ENCODE data around the gene UBE2E1. TPM values are rescaled to one million over a fixed set of nuclear protein-coding genes. Genes with fewer than 3 reads are reported as not detected.

UBE2E1 gene
- total RNA-seq, 1 donor from 2014 or later = 74.6 TPM

GRCh38 chr3:23821858-23822257 is 16.1 kb downstream of the UBE2E1 start:
- no peak for TF ChIP-seq CTCF (IDR thresholded peaks at IDR 0.05)
- DNase-seq (ENCODE audit: low spot score in 2 of 2) = no peak
- H3K36me3 ChIP-seq = no peaks in the 10 kb centered on the region
- H3K4me1 ChIP-seq = peaks cover 0 to 5% of the 10 kb centered on the region in 2 donors
- intact Hi-C loops (cut with DNase I) = no loop called here
- no peaks in the 10 kb centered on the region for H3K27me3 ChIP-seq
- H3K4me3 ChIP-seq = no peak overlapping the region
- no peaks in the 10 kb centered on the region for H3K9me3 ChIP-seq
- no peak overlapping the region for H3K27ac ChIP-seq

- H3K27me3 ChIP-seq = no peaks in the 10 kb centered on the region
- no peaks in the 10 kb centered on the region for H3K36me3 ChIP-seq
- intact Hi-C loops (cut with DNase I) = no loop called here
- TF ChIP-seq CTCF (IDR thresholded peaks at IDR 0.05) = no peak
- peaks cover 0 to 5% of the 10 kb centered on the region in 2 donors for H3K4me1 ChIP-seq
- H3K27ac ChIP-seq = no peak overlapping the region
- no peak overlapping the region for H3K4me3 ChIP-seq
- no peak for DNase-seq (ENCODE audit: low spot score in 2 of 2)
- H3K9me3 ChIP-seq = no peaks in the 10 kb centered on the region
These were observed 16.8 kb downstream of the UBE2E1 start for GRCh38 chr3:23822559-23822958.

GRCh38 chr3:23823620-23824019 is 17.9 kb downstream of the UBE2E1 start:
- TF ChIP-seq CTCF (IDR thresholded peaks at IDR 0.05) = no peak
- no peak for DNase-seq (ENCODE audit: low spot score in 2 of 2)
- intact Hi-C loops (cut with DNase I) = no loop called here
- H3K27ac ChIP-seq = no peak overlapping the region
- H3K27me3 ChIP-seq = no peaks in the 10 kb centered on the region
- H3K9me3 ChIP-seq = no peaks in the 10 kb centered on the region
- no peaks in the 10 kb centered on the region for H3K36me3 ChIP-seq
- H3K4me1 ChIP-seq = peaks cover 0 to 5% of the 10 kb centered on the region in 2 donors
- H3K4me3 ChIP-seq = no peak overlapping the region

- H3K27me3 ChIP-seq = no peaks in the 10 kb centered on the region
- H3K4me3 ChIP-seq = no peak overlapping the region
- intact Hi-C loops (cut with DNase I) = no loop called here
- DNase-seq (ENCODE audit: low spot score in 2 of 2) = no peak
- peaks cover 0 to 5% of the 10 kb centered on the region in 2 donors for H3K4me1 ChIP-seq
- no peaks in the 10 kb centered on the region for H3K36me3 ChIP-seq
- no peak for TF ChIP-seq CTCF (IDR thresholded peaks at IDR 0.05)
- no peak overlapping the region for H3K27ac ChIP-seq
- H3K9me3 ChIP-seq = no peaks in the 10 kb centered on the region
These were observed 19.1 kb downstream of the UBE2E1 start for GRCh38 chr3:23824699-23825444.

- no peak for DNase-seq (ENCODE audit: low spot score in 2 of 2)
- intact Hi-C loops (cut with DNase I) = no loop called here
- Histone ChIP-seq H3K9me3 (no peaks in the 10 kb centered on the region), H3K4me3 (no peak overlapping the region), H3K27me3 (no peaks in the 10 kb centered on the region), H3K27ac (no peak overlapping the region), H3K4me1 (peaks cover 0 to 5% of the 10 kb centered on the region in 2 donors), H3K36me3 (no peaks in the 10 kb centered on the region)
- TF ChIP-seq CTCF (IDR thresholded peaks at IDR 0.05) = no peak
These were observed 20.0 kb downstream of the UBE2E1 start for GRCh38 chr3:23825802-23826201.
